K562 (cell line): Measurements from ENCODE around the gene SAT2. TPM values are rescaled to one million over a fixed set of nuclear protein-coding genes. Genes with fewer than 3 reads are reported as not detected.

Source experiments
- ATAC-seq: fragments of 200-7000 bp; cut with Tn5 transposase; 3 replicates; pipeline ENCODE4 v1.9.1; 2020; ENCODE audit warnings: moderate library complexity
- BruUV-seq: library from RNA; stranded (reverse); fragments of 400-500 nt; replicated peaks from 2 replicates; lab custom pipeline; 2021; lab: Mats Ljungman, UMichigan
- CTCF ChIA-PET: fragments of 300-600 bp; formaldehyde crosslinking; extraction: SDS; loops from one replicate; lab custom pipeline; 2021; ENCODE audit warnings: low intra/inter-chr PET ratio; lab: Yijun Ruan, JAX
- POLR2A ChIA-PET: fragments of 300-600, 350-650 bp; sonication (Branson Sonifier 250); formaldehyde crosslinking; extraction: SDS; loops from one replicate; lab custom pipeline; 2021; ENCODE audit warnings: antibody characterized with exemption, inconsistent platforms; lab: Yijun Ruan, JAX
- DNase-seq, 4 experiments: peaks; one replicate each; pipeline versions ENCODE4 v3.0.0 to v3.0.0-alpha.2; 2011 to 2018; ENCODE audit warnings: low spot score in 3 of 4, mixed read lengths in 3 of 4; ENCODE audit errors: extremely low read depth in 1 of 4
- FAIRE-seq: peaks from 2 replicates; lab custom pipeline; 2011; peaks lifted over from hg19 to GRCh38; lab: Jason Lieb, UNC
- H2AFZ ChIP-seq: 2 replicates; pipeline ENCODE4 v1.6.0; 2011; ENCODE audit warnings: low read depth, low read length, control low read depth, inconsistent platforms
- H3K27ac ChIP-seq: fragments of 200-600 bp; 3 replicates; pipeline ENCODE4 v1.8.0; 2011; ENCODE audit warnings: low read depth, mild to moderate bottlenecking, control low read depth, inconsistent platforms, low read length, moderate library complexity, mixed read lengths; ENCODE audit errors: extremely low read depth
- H3K27me3 ChIP-seq, 2 experiments: fragments of 300-600 bp in 1 of 2; 2 replicates in 1 of 2; 3 replicates in 1 of 2; pipeline versions ENCODE4 v1.6.0 to v1.8.0; 2011; ENCODE audit warnings: inconsistent platforms in 2 of 2, low read length in 2 of 2, mild to moderate bottlenecking in 1 of 2, mixed read lengths in 1 of 2, moderate library complexity in 1 of 2; ENCODE audit not compliant: control insufficient read depth in 2 of 2, insufficient read depth in 2 of 2
- H3K36me3 ChIP-seq: fragments of 300-600 bp; 3 replicates; pipeline ENCODE4 v1.8.0; 2011; ENCODE audit warnings: mild to moderate bottlenecking, low read length, inconsistent platforms; ENCODE audit not compliant: control insufficient read depth, insufficient read depth
- H3K4me1 ChIP-seq, 2 experiments: fragments of 200-600 bp in 1 of 2; replicated peaks in 1 of 2; 2 replicates in 1 of 2; 3 replicates in 1 of 2; pipeline versions ENCODE4 v1.5.1 to v1.8.0; 2011; ENCODE audit warnings: inconsistent platforms in 2 of 2, low read length in 2 of 2, mild to moderate bottlenecking in 1 of 2, mixed read lengths in 1 of 2, moderate library complexity in 1 of 2; ENCODE audit not compliant: control insufficient read depth in 2 of 2, insufficient read depth in 2 of 2
- H3K4me2 ChIP-seq: 2 replicates; pipeline ENCODE4 v1.6.1; 2011; ENCODE audit warnings: low read length, control low read depth, inconsistent platforms, mixed read lengths; ENCODE audit not compliant: insufficient read depth
- H3K4me3 ChIP-seq: fragments of 200-600 bp; sonication (generic), shearing (Covaris generic); 2 replicates; pipeline ENCODE4 v1.5.1; 2016; ENCODE audit warnings: control low read depth, inconsistent platforms
- H3K79me2 ChIP-seq: fragments of 200-600 bp; 3 replicates; pipeline ENCODE4 v1.8.0; 2011; ENCODE audit warnings: low read length, inconsistent platforms; ENCODE audit not compliant: control insufficient read depth, insufficient read depth
- H3K9ac ChIP-seq, 2 experiments: 2 replicates each; pipeline versions ENCODE4 v1.6.0 to v1.6.1; 2011; ENCODE audit warnings: low read depth in 2 of 2, low read length in 2 of 2, control low read depth in 1 of 2, inconsistent platforms in 1 of 2, mild to moderate bottlenecking in 1 of 2, mixed read lengths in 1 of 2; ENCODE audit not compliant: insufficient read depth in 1 of 2
- H3K9me1 ChIP-seq: one replicate; pipeline ENCODE4 v1.6.0; 2011; ENCODE audit warnings: inconsistent platforms, mild to moderate bottlenecking, low read length, moderate library complexity; ENCODE audit not compliant: control insufficient read depth, insufficient read depth
- H3K9me3 ChIP-seq: replicated peaks from 2 replicates; pipeline ENCODE4 v1.5.1; 2011; ENCODE audit warnings: low read depth, low read length, inconsistent platforms; ENCODE audit not compliant: control insufficient read depth, insufficient read depth
- H4K20me1 ChIP-seq: replicated peaks from 2 replicates; pipeline ENCODE4 v1.6.1; 2011; ENCODE audit warnings: low read length, inconsistent platforms, mixed read lengths; ENCODE audit not compliant: control insufficient read depth, insufficient read depth
- CBX3 ChIP-seq, 2 experiments: IDR thresholded peaks; 1 replicate in 1 of 2; 2 replicates in 1 of 2; pipeline ENCODE4 v1.6.1; 2012; ENCODE audit warnings: inconsistent platforms in 2 of 2, low read length in 2 of 2, borderline replicate concordance in 1 of 2, control low read depth in 1 of 2
- RB1 ChIP-seq: fragments of 450-650 bp; IDR thresholded peaks from 2 replicates; pipeline ENCODE4 v1.6.1; 2017; ENCODE audit warnings: low read depth, mild to moderate bottlenecking
- RFX1 ChIP-seq: fragments of 450-650 bp; IDR thresholded peaks from 2 replicates; pipeline ENCODE4 v1.6.1; 2016; ENCODE audit warnings: mild to moderate bottlenecking, moderate library complexity
- SMC3 ChIP-seq: conservative IDR thresholded peaks from 2 replicates; pipeline ENCODE4 v1.6.1; 2011; ENCODE audit warnings: low read depth, low read length, improper control_type of control experiment; ENCODE audit not compliant: insufficient read depth
- TRIM25 ChIP-seq: fragments of 450-650 bp; IDR thresholded peaks from 2 replicates; pipeline ENCODE4 v1.7.0; 2016; ENCODE audit warnings: borderline replicate concordance
- ZFX ChIP-seq: sonication (generic); formaldehyde crosslinking; IDR thresholded peaks from 2 replicates; pipeline ENCODE4 v1.8.0; 2022; ENCODE audit warnings: mild to moderate bottlenecking, missing genetic modification reagents, moderate library complexity
- ZNF12 ChIP-seq: sonication (generic); formaldehyde crosslinking; IDR thresholded peaks from 2 replicates; pipeline ENCODE4 v1.4.0; 2020; ENCODE audit warnings: mild to moderate bottlenecking, missing genetic modification reagents
- ZNF124 ChIP-seq: sonication (generic); formaldehyde crosslinking; IDR thresholded peaks from 2 replicates; pipeline ENCODE4 v1.8.1; 2022; ENCODE audit warnings: missing genetic modification reagents
- ZNF354B ChIP-seq: fragments of 250-450 bp; sonication (Bioruptor Pico); IDR thresholded peaks from 2 replicates; pipeline ENCODE4 v1.4.0; 2020
- WGBS: fragments of 100-300 bp; shearing (Covaris generic); methylation state at CpG from one replicate; pipeline ENCODE4 v1.1.6; 2016; ENCODE audit warnings: low coverage, mixed read lengths; ENCODE audit not compliant: insufficient coverage; ENCODE audit errors: missing lambda C conversion rate; 5-methylcytosine and 5-hydroxymethylcytosine counted together
- in situ Hi-C: fragments of 300-500 bp; cut with MboI; formaldehyde crosslinking; loops from 4 replicates; pipeline ENCODE4 v1.15.0; 2018; ENCODE audit warnings: inconsistent platforms, mixed read lengths
- intact Hi-C: fragments of 100-400 bp; cut with micrococcal nuclease; formaldehyde crosslinking; loops from 2 replicates; pipeline ENCODE4 v1.14.2; 2022
- polyA plus RNA-seq, 8 experiments: library from polyadenylated mRNA; depleted of rRNA in 4 of 8; stranded (reverse) in 5 of 8; unstranded in 3 of 8; fragments of >200 nt; fragmentation: Nextera tagmentation in 2 of 8; fragmentation: Illumina TruSeq in 1 of 8; extraction: Ambion mirVana in 2 of 8; extraction: Trizol in 1 of 8; gene quantifications; 2 replicates each; pipeline versions ENCODE4 v1.2.1 to v1.2.3, GENCODE V29; 2011 to 2014; ENCODE audit warnings: inconsistent platforms in 1 of 8, missing spikeins in 1 of 8
- total RNA-seq, 7 experiments: library from RNA; depleted of rRNA in 6 of 7; stranded (reverse); fragments of >200 nt in 6 of 7; fragmentation: Illumina TruSeq in 2 of 7; extraction: Trizol in 2 of 7; gene quantifications; 2 replicates each; pipeline versions ENCODE4 v1.2.1 to v1.2.3, GENCODE V29; 2011 to 2021; ENCODE audit warnings: low replicate concordance in 1 of 7
- TF ChIP-seq, protein P1 (sequence below): fragments of 250-450 bp; sonication (Bioruptor Pico); IDR thresholded peaks from 2 replicates; pipeline ENCODE4 v1.8.0; 2022; ENCODE audit warnings: moderate library complexity, mild to moderate bottlenecking, inconsistent platforms
- TF ChIP-seq, protein P2 (sequence below): fragments of 250-450 bp; sonication (Bioruptor Pico); IDR thresholded peaks from 2 replicates; pipeline ENCODE4 v1.5.0; 2020; ENCODE audit warnings: mild to moderate bottlenecking, borderline replicate concordance

SAT2 gene
- total and polyA plus RNA-seq, 9 of the 15 experiments (the other 6 are each of a cell fraction or from before 2014, with no cell fraction given): 2.0 to 8.0 (median 5.3) TPM

DNA sequence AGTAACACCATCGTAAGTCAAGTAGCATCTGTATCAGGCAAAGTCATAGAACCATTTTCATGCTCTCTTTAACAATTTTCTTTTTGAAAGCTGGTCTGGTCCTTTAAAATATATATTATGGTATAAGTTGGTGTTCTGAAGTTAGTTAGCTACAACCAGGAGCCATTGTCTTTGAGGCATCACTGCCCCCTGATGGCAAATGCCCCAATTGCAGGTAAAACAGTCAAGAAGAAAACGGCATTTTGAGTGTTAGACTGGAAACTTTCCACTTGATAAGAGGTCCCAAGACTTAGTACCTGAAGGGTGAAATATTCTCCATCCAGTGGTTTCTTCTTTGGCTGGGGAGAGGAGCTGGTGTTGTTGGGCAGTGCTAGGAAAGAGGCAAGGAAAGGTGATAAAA lies 45.6 kb upstream of the SAT2 start (continued):
- TF ChIP-seq RB1 (no peak), ZNF12 (no peak), CBX3 (IDR thresholded peaks at IDR 0.05; ENCODE audit: borderline replicate concordance in 1 of 2, low read length in 2 of 2) (peak in 1 of 2 experiments; percentile 68; a peak in 1 of 3 replicates), SMC3 (0 out of 2 replicates have a peak, but pooled peaks have one; percentile 6), ZNF124 (CRISPR knock-in tag) (no peak)

DNA sequence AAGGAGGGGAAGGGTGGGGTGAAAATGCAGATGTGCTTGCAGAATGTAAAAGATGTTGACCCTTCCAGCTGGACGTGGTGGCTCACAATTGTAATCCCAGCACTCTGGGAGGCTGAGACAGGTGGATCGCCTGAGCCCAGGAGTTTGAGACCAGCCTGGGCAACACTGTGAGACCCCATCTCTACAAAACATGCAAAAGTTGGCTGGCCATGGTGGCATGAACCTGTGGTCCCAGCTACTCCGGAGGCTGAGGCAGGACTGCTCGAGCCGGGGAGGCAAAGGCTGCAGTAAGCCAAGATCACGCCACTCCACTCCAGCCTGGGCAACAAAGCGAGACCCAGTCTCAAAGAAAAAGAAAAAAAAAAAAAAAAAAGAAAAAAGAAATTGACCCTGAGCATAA lies 40.9 kb upstream of the SAT2 start:
- no peaks in the 10 kb centered on the region for H3K79me2 ChIP-seq
- ATAC-seq: no peak
- H3K9ac ChIP-seq: no peak overlapping the region
- no peaks in the 10 kb centered on the region for H3K27me3 ChIP-seq
- 95% methylated on average over 4 of the region's 7 CpGs for WGBS
- no peak for FAIRE-seq
- in situ Hi-C loops (no loop called here), intact Hi-C loops (no loop called here)
- H2AFZ ChIP-seq: no peak overlapping the region
- CTCF ChIA-PET: interaction anchor here (0.6 kb wide), 1 partner anchor 225 kb away, joined by 3 read pairs; no protein-coding TSS in a partner anchor
- H3K9me3 ChIP-seq: peaks cover 2% of the 10 kb centered on the region
- H3K27ac ChIP-seq: no peak overlapping the region
- H3K4me1 ChIP-seq: no peaks in the 10 kb centered on the region
- no peak overlapping the region for H3K4me3 ChIP-seq
- H4K20me1 ChIP-seq: no peaks in the 10 kb centered on the region
- no peak overlapping the region for H3K4me2 ChIP-seq
- H3K9me1 ChIP-seq: no peaks in the 10 kb centered on the region
- TF ChIP-seq, protein P1, sequence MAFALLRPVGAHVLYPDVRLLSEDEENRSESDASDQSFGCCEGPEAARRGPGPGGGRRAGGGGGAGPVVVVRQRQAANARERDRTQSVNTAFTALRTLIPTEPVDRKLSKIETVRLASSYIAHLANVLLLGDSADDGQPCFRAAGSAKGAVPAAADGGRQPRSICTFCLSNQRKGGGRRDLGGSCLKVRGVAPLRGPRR (CRISPR knock-in tag): no peak
- no peak for TF ChIP-seq ZNF354B (CRISPR knock-in tag)
- TF ChIP-seq TRIM25: no peak
- TF ChIP-seq, protein P2, sequence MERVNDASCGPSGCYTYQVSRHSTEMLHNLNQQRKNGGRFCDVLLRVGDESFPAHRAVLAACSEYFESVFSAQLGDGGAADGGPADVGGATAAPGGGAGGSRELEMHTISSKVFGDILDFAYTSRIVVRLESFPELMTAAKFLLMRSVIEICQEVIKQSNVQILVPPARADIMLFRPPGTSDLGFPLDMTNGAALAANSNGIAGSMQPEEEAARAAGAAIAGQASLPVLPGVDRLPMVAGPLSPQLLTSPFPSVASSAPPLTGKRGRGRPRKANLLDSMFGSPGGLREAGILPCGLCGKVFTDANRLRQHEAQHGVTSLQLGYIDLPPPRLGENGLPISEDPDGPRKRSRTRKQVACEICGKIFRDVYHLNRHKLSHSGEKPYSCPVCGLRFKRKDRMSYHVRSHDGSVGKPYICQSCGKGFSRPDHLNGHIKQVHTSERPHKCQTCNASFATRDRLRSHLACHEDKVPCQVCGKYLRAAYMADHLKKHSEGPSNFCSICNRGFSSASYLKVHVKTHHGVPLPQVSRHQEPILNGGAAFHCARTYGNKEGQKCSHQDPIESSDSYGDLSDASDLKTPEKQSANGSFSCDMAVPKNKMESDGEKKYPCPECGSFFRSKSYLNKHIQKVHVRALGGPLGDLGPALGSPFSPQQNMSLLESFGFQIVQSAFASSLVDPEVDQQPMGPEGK (CRISPR knock-in tag): no peak
- TF ChIP-seq ZFX (CRISPR knock-in tag): no peak
- TF ChIP-seq RFX1: no peak
- no peak for DNase-seq
- POLR2A ChIA-PET: interaction anchor here (9.2 kb wide), 1 partner anchor 18 kb away, joined by 66 read pairs; the partner anchor contains the start of genes TP53 and WRAP53
- H3K36me3 ChIP-seq: peaks cover 27% of the 10 kb centered on the region
- no TSS peak for BruUV-seq
